Fibroblast of the conjunctiva (primary cell): ENCODE data around the gene CASKIN2.

Experiments
- DNase-seq: peaks from one replicate; pipeline ENCODE4 v3.0.0-alpha.2; 2010; ENCODE audit warnings: low read depth

The CASKIN2 gene

GRCh38 chr17:75548813-75549212, 33.5 kb upstream of the CASKIN2 start:
- DNase-seq, result no peak

DNA sequence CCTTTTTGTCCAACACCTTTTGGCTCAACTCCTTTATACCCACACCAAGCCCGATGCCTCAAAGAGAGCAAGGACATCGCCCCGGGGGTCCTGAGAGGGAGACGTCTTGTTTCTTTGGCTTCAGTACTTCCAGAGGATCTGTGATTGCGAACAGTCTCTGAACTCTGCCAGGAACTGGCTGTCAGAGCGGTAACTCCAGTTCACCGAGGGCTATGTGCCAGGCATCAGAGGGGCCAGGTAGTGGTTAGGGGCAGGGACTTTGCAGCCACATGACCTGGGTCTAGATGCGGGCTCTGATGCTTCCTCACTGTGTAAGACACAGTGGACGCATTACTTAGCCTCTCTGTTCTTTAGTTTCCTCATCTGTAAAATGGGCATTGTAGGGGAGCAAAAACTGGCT, 31.8 kb upstream of the CASKIN2 start:
- DNase-seq, result no peak

GRCh38 chr17:75546181-75546580, 30.8 kb upstream of the CASKIN2 start:
- DNase-seq, result no peak

- no peak for DNase-seq
These were observed 28.9 kb upstream of the CASKIN2 start for GRCh38 chr17:75544250-75544649.

- DNase-seq, result no peak
These were observed 27.5 kb upstream of the CASKIN2 start for GRCh38 chr17:75542728-75543336.

DNA sequence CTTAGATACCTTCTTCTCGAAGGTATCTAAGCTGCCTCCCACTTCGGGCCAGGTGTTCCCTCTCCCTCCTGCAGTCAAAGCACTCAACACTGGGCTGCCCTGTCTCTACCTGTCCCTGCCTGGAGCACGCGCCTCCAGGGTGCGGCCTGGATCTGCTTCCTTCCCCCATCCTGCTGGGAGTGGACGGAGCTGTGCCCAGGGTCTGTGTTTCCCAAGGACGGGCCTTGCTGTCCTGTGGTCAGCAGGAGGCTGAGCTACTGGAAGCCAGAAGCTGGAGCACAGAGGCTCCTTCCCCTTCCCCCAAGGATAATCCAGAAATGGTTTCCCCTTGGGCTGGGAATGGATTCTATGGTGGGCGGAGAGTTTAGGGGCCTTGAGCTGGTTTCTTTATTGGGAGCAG, 26.9 kb upstream of the CASKIN2 start:
- DNase-seq, result no peak

DNA sequence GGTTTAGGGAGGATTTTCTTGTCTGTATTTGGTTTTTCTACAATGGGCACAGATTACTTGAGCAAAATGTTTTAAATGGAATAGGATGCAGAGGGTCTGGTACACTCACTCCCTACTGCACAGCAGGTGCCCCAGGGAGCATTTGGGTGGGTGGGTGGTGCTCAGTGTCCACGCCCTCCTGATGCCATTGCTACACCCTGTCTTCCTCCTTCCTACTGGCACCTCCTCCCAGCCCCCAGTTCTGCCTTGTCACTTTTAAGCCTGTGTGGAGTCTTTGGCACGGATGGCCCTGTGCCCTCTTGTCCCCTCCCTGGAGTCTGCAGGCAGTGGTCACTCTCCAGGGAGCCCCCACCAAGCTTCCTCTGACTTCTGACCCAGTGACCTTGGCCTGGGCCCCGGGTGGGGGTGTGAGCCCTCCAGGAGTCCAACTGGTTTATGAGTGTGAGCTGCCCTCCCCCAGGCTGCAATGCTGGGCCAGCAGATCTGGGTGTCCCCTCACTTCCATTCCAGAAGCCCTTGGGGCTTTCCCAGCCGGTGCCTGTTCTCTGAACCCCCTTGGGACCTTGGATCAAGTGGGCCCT, 25.7 kb upstream of the CASKIN2 start:
- DNase-seq, result no peak

- no peak for DNase-seq
These were observed 24.8 kb upstream of the CASKIN2 start for GRCh38 chr17:75539967-75540729.

DNA sequence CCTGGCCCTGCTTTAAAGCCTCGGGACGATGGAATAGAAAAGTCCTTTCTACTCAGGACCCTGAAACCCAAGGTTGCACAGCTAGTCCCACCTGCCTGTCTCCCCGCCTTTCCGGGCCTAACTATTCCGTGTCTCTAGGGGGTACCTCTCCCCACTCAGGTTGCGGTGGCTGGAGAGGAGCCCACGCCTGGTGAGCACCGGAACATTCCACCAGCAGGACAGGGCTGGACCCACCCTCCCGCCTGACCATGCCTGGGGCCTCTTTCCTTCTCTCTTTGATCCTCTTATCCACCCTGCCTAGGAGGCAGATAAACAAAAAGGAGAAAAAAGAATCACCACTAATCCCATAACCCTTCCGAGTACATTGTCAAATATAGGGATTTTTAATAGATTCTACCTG, 21.0 kb upstream of the CASKIN2 start:
- DNase-seq, result no peak

DNA sequence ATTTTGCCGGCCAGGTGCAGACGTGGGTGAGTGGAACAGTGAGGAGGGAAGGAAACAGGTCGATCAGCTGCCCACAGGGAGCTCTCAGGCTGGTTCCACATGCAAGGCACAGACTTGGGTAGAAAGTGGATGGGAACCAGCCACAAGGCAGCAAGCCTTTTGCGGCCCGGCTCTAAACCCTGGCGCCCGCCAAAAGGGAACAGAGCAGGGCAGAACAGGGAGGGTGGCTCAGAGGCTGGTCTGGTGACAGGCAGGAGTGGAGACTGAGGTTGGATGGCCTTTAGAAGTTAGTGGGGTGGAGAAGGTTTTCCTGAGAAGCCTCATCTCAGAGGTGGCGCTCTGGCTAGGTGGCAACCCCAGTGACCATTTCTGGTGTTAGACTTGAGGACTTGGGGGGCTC, 20.5 kb upstream of the CASKIN2 start:
- DNase-seq, result no peak

GRCh38 chr17:75535119-75535537, 19.8 kb upstream of the CASKIN2 start:
- no peak for DNase-seq

DNA sequence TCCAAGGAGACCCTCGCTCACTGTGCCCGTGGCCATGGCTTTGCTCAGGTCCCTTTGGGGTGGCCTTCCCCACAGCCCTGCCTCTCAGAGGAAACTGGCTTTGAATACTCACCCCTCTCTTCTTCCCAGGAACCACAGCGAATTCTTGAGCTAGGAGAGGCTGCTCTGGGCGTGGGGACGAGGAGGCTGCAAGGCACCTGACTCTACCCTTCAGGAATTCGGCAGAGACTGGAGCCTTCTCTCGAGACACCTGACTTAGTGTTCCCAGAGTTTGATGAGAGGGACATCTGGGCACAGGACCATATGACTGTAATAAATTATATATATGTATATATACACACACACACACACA, 16.4 kb upstream of the CASKIN2 start:
- no peak for DNase-seq

GRCh38 chr17:75530837-75531720, 15.7 kb upstream of the CASKIN2 start:
- no peak for DNase-seq

GRCh38 chr17:75526555-75527270, 11.4 kb upstream of the CASKIN2 start:
- no peak for DNase-seq

- DNase-seq, result no peak
These were observed 10.6 kb upstream of the CASKIN2 start for GRCh38 chr17:75525806-75526554.

DNA sequence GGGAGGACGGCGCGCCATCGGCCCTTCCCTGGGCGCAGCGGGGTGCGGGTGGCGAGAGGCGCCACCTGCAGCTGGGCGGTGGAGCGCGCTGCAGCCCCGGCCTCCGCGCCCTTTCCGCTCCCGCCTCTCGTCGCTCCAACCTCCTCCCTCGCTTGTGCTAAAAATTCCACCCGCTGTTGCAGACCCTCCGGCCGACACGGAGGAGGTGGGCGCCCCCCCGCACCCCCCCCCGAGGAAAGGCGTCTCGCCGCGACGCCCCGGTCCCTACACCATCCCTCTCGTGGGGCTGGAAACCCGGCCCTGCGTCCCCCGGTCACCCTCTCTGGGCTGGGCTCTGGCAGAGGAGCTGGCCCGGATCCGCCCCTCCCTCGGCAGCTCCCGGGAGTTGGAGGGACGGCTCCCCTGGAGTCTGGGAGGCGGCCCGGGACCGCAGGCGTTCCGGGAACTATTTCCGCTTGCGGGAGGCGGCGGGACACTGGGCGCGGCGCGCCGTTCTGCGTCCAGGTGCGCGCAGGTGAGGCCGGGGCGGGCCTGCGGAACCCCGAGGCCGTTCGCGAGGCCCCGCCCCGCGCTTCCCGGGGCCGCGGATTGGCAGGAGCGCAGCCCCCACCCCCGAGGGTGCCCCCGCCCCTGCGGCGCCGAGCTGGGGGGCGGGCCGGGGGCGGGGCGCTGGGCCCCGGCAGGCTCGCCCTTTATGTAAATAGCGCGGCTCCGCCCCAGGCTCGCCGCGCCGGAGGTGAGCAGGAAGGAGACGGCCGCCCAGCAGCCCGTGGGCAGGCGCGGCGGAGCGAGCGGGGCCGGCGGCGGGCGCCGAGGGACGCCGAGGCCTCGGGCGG, 9.9 kb upstream of the CASKIN2 start, which contains the start of gene LLGL2:
LLGL2 (plus strand) TSS at position 728 of the 836 bp plus-strand sequence. CDS start 17,730 bp downstream, outside the sequence.
- no peak for DNase-seq

DNA sequence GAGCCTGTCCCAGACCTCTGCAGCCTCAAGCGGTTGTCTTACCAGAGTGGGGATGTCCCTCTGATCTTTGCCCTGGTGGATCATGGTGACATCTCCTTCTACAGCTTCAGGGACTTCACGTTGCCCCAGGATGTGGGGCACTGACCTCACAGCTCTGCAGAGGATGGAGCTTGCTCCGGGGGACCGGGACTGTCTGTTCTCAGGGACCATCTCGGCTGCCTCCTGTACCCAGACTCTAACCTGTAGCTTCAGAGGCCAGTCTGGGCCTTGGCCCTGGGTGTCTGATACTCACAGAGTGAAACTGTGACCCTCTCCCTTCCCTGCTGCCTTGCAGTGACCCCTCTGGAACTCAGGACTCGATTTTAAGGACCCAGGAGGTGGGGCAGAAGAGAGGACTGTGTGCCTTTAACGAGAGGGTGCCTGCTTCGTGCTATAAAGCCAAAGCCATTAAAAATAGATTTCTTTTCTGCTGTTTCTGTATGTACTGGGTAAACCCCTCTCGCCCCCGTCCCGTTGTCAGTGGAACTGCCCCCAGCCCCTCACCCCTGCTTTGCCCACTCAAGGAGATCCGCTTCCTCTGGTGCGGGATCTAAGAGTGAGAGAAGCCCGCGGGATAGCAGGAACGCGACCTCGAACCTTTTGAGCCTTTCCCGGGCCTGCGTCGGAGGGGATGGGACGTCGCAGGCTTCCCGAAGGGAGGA, 9.1 kb upstream of the CASKIN2 start:
- DNase-seq, result no peak

DNA sequence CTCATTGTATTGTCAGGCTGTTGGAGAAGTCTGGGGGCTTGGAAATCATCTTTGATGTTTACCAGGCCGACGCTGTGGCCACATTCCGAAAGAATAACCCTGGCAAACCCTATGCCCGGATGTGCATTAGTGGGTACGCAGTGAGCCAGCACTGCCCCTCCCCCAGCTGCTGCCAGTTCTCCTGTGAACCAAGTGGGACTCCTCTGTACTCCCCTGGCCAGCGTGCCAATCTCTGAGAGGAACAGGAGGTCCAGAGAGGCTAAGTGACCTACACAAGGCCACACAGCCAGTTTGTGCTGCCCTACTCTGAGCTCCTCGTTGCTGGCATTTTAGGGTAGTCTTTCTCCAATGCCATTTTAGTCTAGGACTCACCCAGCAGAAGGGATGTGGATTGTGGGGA, 8.3 kb upstream of the CASKIN2 start:
- no peak for DNase-seq

DNA sequence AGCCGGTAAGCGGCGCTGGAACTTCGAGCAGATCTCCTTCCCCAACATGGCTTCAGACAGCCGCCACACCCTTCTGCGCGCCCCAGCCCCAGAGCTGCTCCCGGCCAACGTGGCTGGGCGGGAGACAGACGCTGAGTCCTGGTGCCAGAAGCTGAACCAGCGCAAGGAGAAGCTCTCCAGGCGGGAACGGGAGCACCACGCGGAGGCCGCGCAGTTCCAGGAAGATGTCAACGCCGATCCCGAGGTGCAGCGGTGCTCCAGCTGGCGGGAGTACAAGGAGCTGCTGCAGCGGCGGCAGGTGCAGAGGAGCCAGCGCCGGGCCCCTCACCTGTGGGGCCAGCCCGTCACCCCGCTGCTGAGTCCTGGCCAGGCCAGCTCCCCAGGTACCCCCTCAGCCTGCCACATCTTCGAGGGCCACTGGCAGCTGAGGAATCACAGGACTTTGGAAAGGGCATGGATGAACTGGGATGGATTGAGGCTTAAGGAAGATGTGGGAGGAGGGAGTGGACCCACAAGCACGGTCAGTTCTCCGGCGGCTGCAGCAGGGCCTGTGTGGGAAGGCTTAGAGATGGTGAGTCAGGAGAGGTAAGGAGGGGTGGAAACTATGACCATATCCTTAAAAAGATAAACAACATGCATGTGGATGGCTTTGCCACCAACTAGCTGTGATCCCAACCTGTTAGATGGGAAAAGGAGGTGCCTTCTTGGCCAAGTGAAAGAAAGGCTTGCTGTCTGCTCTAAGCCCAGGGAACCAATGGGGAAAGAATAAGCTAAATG, 6.8 kb upstream of the CASKIN2 start:
- no peak for DNase-seq
